Measurements from ENCODE around the gene RORC.

The RORC gene

GRCh38 chr1:151807766-151808165, 23.8 kb downstream of the RORC start:
- no peak for TF ChIP-seq CTCF (conservative IDR thresholded peaks at IDR 0.05)
- no peak overlapping the region for H3K27ac ChIP-seq

- H3K27ac ChIP-seq, result no peak overlapping the region
- TF ChIP-seq CTCF (conservative IDR thresholded peaks at IDR 0.05), result no peak
These were observed 24.5 kb downstream of the RORC start for GRCh38 chr1:151807131-151807530.

- TF ChIP-seq CTCF (conservative IDR thresholded peaks at IDR 0.05), result no peak
- H3K27ac ChIP-seq, result no peak overlapping the region
These were observed 25.4 kb downstream of the RORC start for GRCh38 chr1:151806170-151806569.

- H3K27ac ChIP-seq, result no peak within 1 kb of the TSS
- no peak for TF ChIP-seq CTCF (conservative IDR thresholded peaks at IDR 0.05)
These were observed 26.4 kb downstream of the RORC start, which contains the start of gene LINGO4 for GRCh38 chr1:151805066-151805820. TSS of gene LINGO4 (minus strand) at chr1:151805419. CDS start at chr1:151802704, 2,715 bp downstream.

- TF ChIP-seq CTCF (conservative IDR thresholded peaks at IDR 0.05), result no peak
These were observed 27.7 kb downstream of the RORC start for GRCh38 chr1:151803915-151804314.

GRCh38 chr1:151803164-151803563, 28.4 kb downstream of the RORC start:
- H3K27ac ChIP-seq, result no peak overlapping the region
- no peak for TF ChIP-seq CTCF (conservative IDR thresholded peaks at IDR 0.05)

More at GRCh38 chr1:151803915-151804314, 27.7 kb downstream of the RORC start:
- H3K27ac ChIP-seq, result no peak overlapping the region

- no peak overlapping the region for H3K27ac ChIP-seq
These were observed 29.2 kb downstream of the RORC start for GRCh38 chr1:151802372-151802771.

More at GRCh38 chr1:151802372-151802771, 29.2 kb downstream of the RORC start:
- no peak for TF ChIP-seq CTCF (conservative IDR thresholded peaks at IDR 0.05)

Data from VCaP (cell line).